H4 (cell line): ENCODE measurements around the gene FBXL19. TPM values are rescaled to one million over a fixed set of nuclear protein-coding genes. Genes with fewer than 3 reads are reported as not detected.

ENCODE experiments used
- DNase-seq: peaks from one replicate; pipeline ENCODE4 v3.0.0-alpha.2; 2015; ENCODE audit warnings: low spot score
- total RNA-seq: library from RNA; depleted of rRNA; stranded (reverse); fragments of >200 nt; shearing (Covaris generic); gene quantifications from 2 replicates; pipeline ENCODE4 v1.2.3, GENCODE V29; 2014

FBXL19 gene
- total RNA-seq, 1 experiment from 2014 or later: 5.0 TPM

- DNase-seq: no peak
Measured at GRCh38 chr16:30894540-30895368, 28.6 kb upstream of the FBXL19 start.

DNA sequence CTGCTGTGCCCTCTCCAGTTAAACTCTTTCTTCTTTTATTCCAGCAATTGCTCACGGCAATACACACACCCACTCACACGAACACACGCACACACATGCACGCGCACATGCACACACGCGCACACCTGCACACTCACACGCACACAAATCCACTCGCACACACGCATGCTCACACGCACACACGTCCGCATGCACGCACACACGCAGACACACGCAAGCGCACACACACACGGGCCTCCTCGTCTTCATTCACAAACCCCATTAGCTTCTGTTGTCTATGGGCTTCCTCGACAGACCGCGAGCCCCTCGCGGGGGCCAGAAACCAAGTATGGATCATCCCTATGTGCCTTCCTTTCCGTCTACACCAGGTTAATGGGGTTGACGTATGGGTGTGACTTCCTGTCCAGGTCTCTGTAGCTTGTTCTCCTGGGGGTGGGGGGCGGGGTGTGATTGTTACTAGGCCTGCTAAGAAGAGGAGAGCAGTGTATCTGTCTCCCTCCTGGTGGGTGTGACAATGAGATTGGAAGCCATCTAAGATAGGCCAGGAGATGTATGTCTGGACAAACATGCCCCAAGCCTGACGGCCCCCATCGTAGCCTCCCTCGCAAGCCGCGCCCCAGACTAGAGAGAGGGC, 27.6 kb upstream of the FBXL19 start:
- no peak for DNase-seq

GRCh38 chr16:30896261-30896888, 27.0 kb upstream of the FBXL19 start, which contains the start of gene CTF1:
Gene CTF1, plus strand, starts transcription at chr16:30896614. Its CDS starts 30 bp downstream, at chr16:30896644.
- no peak for DNase-seq

DNA sequence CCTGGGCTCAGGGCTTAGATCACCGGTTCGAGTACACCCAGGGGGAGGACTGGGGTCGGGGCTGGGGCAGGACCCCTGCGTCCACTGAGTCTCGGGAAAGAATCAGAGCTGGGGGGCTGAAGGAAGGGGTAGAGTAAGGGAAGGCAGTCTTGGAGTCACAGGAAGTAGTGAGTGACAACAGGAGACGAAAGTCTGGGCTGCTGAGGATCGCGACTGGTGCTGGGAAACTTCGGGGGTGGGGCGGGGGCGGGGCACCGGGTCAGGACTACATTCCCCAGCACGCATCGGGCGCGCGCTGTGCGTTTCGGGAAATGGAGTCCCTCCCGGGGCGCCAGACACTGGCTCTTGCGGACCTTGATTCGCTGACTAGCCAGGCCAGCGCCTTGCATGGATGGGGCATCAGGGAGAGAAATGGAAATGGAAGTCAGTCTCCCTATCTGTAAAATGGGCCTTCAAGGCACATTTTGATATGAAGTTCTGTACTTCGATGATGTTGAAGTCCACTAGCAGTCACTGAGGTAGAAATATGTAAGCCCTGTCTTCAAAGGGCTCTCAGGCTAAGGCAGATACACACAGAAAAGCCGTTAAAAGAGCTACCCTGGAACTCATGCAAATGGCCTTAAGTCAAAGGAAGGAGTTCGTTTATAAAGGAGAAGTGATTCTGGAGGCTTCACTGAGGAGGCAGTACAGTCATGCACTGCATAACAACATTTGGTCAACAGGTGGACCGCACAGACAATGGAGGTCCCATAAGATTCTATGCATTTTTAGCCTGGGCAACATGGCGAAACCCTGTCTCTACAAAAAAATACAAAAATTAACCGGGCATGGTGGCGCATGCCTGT, 26.3 kb upstream of the FBXL19 start:
- DNase-seq: no peak

- DNase-seq: no peak
Measured at GRCh38 chr16:30899794-30900193, 23.6 kb upstream of the FBXL19 start.

GRCh38 chr16:30900588-30900987, 22.8 kb upstream of the FBXL19 start:
- DNase-seq: no peak

GRCh38 chr16:30901201-30902028, 22.0 kb upstream of the FBXL19 start:
- no peak for DNase-seq

DNA sequence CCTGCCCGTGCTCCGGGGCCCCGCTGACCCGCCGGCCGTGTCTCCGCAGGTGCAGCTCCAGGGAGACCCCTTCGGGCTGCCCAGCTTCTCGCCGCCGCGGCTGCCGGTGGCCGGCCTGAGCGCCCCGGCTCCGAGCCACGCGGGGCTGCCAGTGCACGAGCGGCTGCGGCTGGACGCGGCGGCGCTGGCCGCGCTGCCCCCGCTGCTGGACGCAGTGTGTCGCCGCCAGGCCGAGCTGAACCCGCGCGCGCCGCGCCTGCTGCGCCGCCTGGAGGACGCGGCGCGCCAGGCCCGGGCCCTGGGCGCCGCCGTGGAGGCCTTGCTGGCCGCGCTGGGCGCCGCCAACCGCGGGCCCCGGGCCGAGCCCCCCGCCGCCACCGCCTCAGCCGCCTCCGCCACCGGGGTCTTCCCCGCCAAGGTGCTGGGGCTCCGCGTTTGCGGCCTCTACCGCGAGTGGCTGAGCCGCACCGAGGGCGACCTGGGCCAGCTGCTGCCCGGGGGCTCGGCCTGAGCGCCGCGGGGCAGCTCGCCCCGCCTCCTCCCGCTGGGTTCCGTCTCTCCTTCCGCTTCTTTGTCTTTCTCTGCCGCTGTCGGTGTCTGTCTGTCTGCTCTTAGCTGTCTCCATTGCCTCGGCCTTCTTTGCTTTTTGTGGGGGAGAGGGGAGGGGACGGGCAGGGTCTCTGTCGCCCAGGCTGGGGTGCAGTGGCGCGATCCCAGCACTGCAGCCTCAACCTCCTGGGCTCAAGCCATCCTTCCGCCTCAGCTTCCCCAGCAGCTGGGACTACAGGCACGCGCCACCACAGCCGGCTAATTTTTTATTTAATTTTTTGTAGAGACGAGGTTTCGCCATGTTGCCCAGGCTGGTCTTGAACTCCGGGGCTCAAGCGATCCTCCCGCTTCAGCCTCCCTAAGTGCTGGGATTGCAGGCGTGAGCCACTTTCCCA, 21.1 kb upstream of the FBXL19 start:
- no peak for DNase-seq

DNA sequence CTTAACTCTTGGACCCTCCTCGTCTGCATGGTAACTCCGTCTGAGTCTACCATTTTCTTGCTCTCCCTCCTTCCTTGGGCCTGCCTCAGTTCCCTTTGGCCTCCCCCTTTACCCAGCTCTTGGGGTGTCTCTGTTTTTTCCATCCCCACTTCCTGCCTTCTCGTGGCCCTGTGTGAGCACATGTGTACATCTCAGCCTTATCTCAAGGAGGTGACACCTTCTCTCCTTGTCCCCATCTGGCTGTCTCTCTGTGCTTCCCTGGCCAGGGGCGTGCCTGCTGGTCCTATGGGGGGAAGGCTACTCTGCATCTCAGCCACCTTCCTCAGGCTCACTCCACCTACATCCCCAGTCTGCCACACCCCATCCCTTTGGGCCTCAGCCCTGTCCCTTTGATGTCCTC, 20.4 kb upstream of the FBXL19 start:
- no peak for DNase-seq

DNA sequence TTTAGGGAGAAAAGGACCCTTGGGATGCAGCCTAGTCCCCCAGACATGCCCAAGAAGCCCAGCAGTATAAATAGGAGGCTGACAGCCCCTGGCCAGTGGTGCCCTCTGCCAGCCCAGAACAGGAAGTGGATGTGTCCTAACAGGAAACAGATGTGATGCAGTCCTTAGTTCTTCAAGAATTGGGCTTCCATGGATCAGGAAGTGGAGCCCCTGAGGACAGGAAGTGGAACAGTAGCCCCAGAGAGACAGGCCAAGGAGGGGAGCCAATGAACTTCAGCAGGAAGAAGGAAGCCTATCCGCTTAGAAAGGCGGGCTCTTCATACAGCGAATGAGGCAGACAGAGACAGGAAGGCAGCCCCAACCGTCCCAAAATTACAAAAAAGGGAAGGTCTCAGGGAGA, 19.8 kb upstream of the FBXL19 start:
- no peak for DNase-seq

- no peak for DNase-seq
Measured at GRCh38 chr16:30904114-30904780, 19.1 kb upstream of the FBXL19 start.

GRCh38 chr16:30907064-30907463, 16.3 kb upstream of the FBXL19 start:
- DNase-seq: no peak

GRCh38 chr16:30910427-30911029, 12.8 kb upstream of the FBXL19 start:
- no peak for DNase-seq

GRCh38 chr16:30912794-30913412, 10.5 kb upstream of the FBXL19 start:
- no peak for DNase-seq

- no peak for DNase-seq
Measured at GRCh38 chr16:30914830-30915229, 8.5 kb upstream of the FBXL19 start.

GRCh38 chr16:30918614-30919013, 4.8 kb upstream of the FBXL19 start:
- DNase-seq: no peak

- DNase-seq: no peak
Measured at GRCh38 chr16:30920891-30921290, 2.5 kb upstream of the FBXL19 start.

GRCh38 chr16:30921459-30921747, 2.0 kb upstream of the FBXL19 start:
- DNase-seq: no peak
